DND-41 (cell line): ENCODE results near the gene EXOC4.

ENCODE experiments used
- CTCF ChIP-seq: IDR thresholded peaks from 2 replicates; pipeline ENCODE4 v1.5.1; 2012; ENCODE audit warnings: borderline replicate concordance, low read length, moderate library complexity, mild to moderate bottlenecking; ENCODE audit not compliant: poor library complexity, severe bottlenecking; ENCODE audit errors: extremely low read depth
- EZH2 ChIP-seq: IDR thresholded peaks from 3 replicates; pipeline ENCODE4 v1.6.1; 2012; ENCODE audit warnings: borderline replicate concordance, low read depth, mild to moderate bottlenecking, moderate library complexity, low read length, inconsistent platforms; ENCODE audit not compliant: severe bottlenecking

DNA sequence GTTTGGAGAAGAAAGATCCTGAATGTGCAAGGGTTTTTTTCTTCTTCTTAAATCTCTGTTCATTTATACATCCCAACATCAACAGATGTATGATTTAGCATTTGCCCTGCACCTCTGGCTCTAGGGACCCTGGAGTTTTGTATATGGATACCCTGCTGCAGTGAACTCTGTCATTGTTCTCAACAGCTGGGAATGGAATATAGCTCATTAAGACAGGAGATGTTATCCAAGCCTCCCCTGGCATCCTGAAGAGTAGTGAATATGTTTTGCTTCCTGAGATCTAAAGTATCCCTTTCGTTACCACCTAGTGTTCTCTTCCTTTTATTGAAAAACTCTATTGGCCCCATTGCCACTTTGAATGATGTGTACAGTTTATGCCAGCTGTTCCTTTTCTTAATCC, 275.9 kb downstream of the EXOC4 start:
- TF ChIP-seq CTCF (no peak), EZH2 (no peak)
